Trophoblast cell (in vitro differentiated cells and primary cell): ENCODE results near the gene C5orf63.
A peak's percentile ranks its signal among the peaks of the same experiment; 100 is the strongest.

Experiments
- DNase-seq, 2 donors: peaks; one replicate each; pipeline ENCODE4 v3.0.0-alpha.2; 2016
- H2AFZ ChIP-seq: 2 replicates; pipeline ENCODE4 v1.6.1; 2013; ENCODE audit warnings: low read length, moderate library complexity, mild to moderate bottlenecking; ENCODE audit not compliant: insufficient read depth, poor library complexity
- H2AK5ac ChIP-seq: 2 replicates; pipeline ENCODE4 v1.6.1; 2013; ENCODE audit warnings: mild to moderate bottlenecking, low read length
- H2BK120ac ChIP-seq: 2 replicates; pipeline ENCODE4 v1.6.1; 2013; ENCODE audit warnings: low read length, mild to moderate bottlenecking, moderate library complexity; ENCODE audit not compliant: insufficient read depth, poor library complexity
- H2BK12ac ChIP-seq: 2 replicates; pipeline ENCODE4 v1.6.1; 2013; ENCODE audit warnings: mild to moderate bottlenecking, low read length, moderate library complexity
- H2BK5ac ChIP-seq: 2 replicates; pipeline ENCODE4 v1.6.1; 2013; ENCODE audit warnings: low read length, low read depth, moderate library complexity, mild to moderate bottlenecking; ENCODE audit not compliant: poor library complexity
- H3K14ac ChIP-seq: 2 replicates; pipeline ENCODE4 v1.6.1; 2013; ENCODE audit warnings: mild to moderate bottlenecking, low read length
- H3K18ac ChIP-seq: 2 replicates; pipeline ENCODE4 v1.6.1; 2013; ENCODE audit warnings: mild to moderate bottlenecking, low read length
- H3K23ac ChIP-seq: 2 replicates; pipeline ENCODE4 v1.6.1; 2013; ENCODE audit warnings: low read length
- H3K27ac ChIP-seq: 2 replicates; pipeline ENCODE4 v1.5.1; 2013; ENCODE audit warnings: low read depth, mild to moderate bottlenecking, inconsistent platforms, low read length, moderate library complexity
- H3K27me3 ChIP-seq: 2 replicates; pipeline ENCODE4 v1.6.1; 2013; ENCODE audit warnings: inconsistent platforms, mild to moderate bottlenecking, low read length, moderate library complexity; ENCODE audit not compliant: insufficient read depth
- H3K36me3 ChIP-seq, 2 experiments: 1 replicate in 1 of 2; 2 replicates in 1 of 2; pipeline ENCODE4 v1.6.1; 2013; ENCODE audit warnings: low read length in 2 of 2, mild to moderate bottlenecking in 2 of 2, moderate library complexity in 1 of 2; ENCODE audit not compliant: insufficient read depth in 2 of 2, control insufficient read depth in 1 of 2
- H3K4ac ChIP-seq: 2 replicates; pipeline ENCODE4 v1.6.1; 2013; ENCODE audit warnings: low read depth, mild to moderate bottlenecking, low read length, moderate library complexity
- H3K4me1 ChIP-seq, 2 experiments: 1 replicate in 1 of 2; 2 replicates in 1 of 2; pipeline ENCODE4 v1.6.1; 2013; ENCODE audit warnings: low read length in 2 of 2, mild to moderate bottlenecking in 2 of 2, moderate library complexity in 1 of 2; ENCODE audit not compliant: insufficient read depth in 2 of 2, control insufficient read depth in 1 of 2
- H3K4me2 ChIP-seq: 2 replicates; pipeline ENCODE4 v1.6.1; 2013; ENCODE audit warnings: inconsistent platforms, mild to moderate bottlenecking, low read length, moderate library complexity
- H3K4me3 ChIP-seq: 2 replicates; pipeline ENCODE4 v1.5.1; 2013; ENCODE audit warnings: mild to moderate bottlenecking, low read depth, low read length, inconsistent platforms
- H3K79me1 ChIP-seq: one replicate; pipeline ENCODE4 v1.6.1; 2013; ENCODE audit warnings: low read length
- H3K79me2 ChIP-seq: 2 replicates; pipeline ENCODE4 v1.6.1; 2013; ENCODE audit warnings: low read length, mild to moderate bottlenecking; ENCODE audit not compliant: control insufficient read depth, insufficient read depth, poor library complexity
- H3K9ac ChIP-seq: 2 replicates; pipeline ENCODE4 v1.6.1; 2013; ENCODE audit warnings: mild to moderate bottlenecking, low read length
- H3K9me3 ChIP-seq: 2 replicates; pipeline ENCODE4 v1.6.1; 2013; ENCODE audit warnings: low read depth, mild to moderate bottlenecking, control low read depth, inconsistent platforms, low read length; ENCODE audit not compliant: insufficient read depth
- H4K12ac ChIP-seq: 2 replicates; pipeline ENCODE4 v1.6.1; 2013; ENCODE audit warnings: low read depth, mild to moderate bottlenecking, low read length, moderate library complexity
- H4K8ac ChIP-seq: 2 replicates; pipeline ENCODE4 v1.6.1; 2013; ENCODE audit warnings: low read depth, mild to moderate bottlenecking, low read length, moderate library complexity
- H4K91ac ChIP-seq: one replicate; pipeline ENCODE4 v1.6.1; 2013; ENCODE audit warnings: low read depth, mild to moderate bottlenecking, low read length, moderate library complexity
- WGBS: extraction: QIAGEN DNeasy Blood & Tissue Kit; methylation state at CpG from one replicate; pipeline ENCODE4 v1.1.7; 2013; ENCODE audit warnings: missing lambda C conversion rate; ENCODE audit not compliant: insufficient read length, insufficient coverage; ENCODE audit errors: extremely low coverage; 5-methylcytosine and 5-hydroxymethylcytosine counted together

Gene C5orf63

GRCh38 chr5:127031863-127032232, 41.5 kb downstream of the C5orf63 start:
- no peak overlapping the region for H2AFZ ChIP-seq
- no peaks in the 10 kb centered on the region for H3K79me1 ChIP-seq
- peaks cover 2 to 12% of the 10 kb centered on the region in 2 experiments for H3K4me1 ChIP-seq
- H3K27ac ChIP-seq, result no peak overlapping the region
- H3K79me2 ChIP-seq, result no peaks in the 10 kb centered on the region
- WGBS, result no CpG with 5 or more reads among the region's 2 CpGs
- H3K9me3 ChIP-seq, result peaks cover 3% of the 10 kb centered on the region
- no peak overlapping the region for H3K9ac ChIP-seq
- H2BK5ac ChIP-seq, result no peak overlapping the region
- H4K8ac ChIP-seq, result no peak overlapping the region
- no peak overlapping the region for H2BK120ac ChIP-seq
- H3K4me3 ChIP-seq, result no peak overlapping the region
- H3K18ac ChIP-seq, result no peak overlapping the region
- H3K4me2 ChIP-seq, result no peak overlapping the region
- no peak overlapping the region for H3K23ac ChIP-seq
- no peak overlapping the region for H3K4ac ChIP-seq
- no peak overlapping the region for H2AK5ac ChIP-seq
- peaks cover 3% of the 10 kb centered on the region for H3K27me3 ChIP-seq
- DNase-seq, result peak; percentile 31 to 75
- no peaks in the 10 kb centered on the region for H3K36me3 ChIP-seq
- no peak overlapping the region for H2BK12ac ChIP-seq
- no peak overlapping the region for H3K14ac ChIP-seq
- no peak overlapping the region for H4K12ac ChIP-seq
- no peak overlapping the region for H4K91ac ChIP-seq

GRCh38 chr5:127031147-127031862, 42.0 kb downstream of the C5orf63 start:
- Histone ChIP-seq H3K4ac (no peak overlapping the region), H3K36me3 (no peaks in the 10 kb centered on the region), H2BK120ac (no peak overlapping the region), H3K14ac (no peak overlapping the region), H3K79me2 (no peaks in the 10 kb centered on the region), H3K9me3 (peaks cover 3% of the 10 kb centered on the region), H3K4me3 (no peak overlapping the region), H3K18ac (no peak overlapping the region), H3K79me1 (no peaks in the 10 kb centered on the region), H4K8ac (peak overlapping the region; percentile 67), H3K9ac (no peak overlapping the region), H4K91ac (no peak overlapping the region), H3K4me1 (peaks cover 2 to 12% of the 10 kb centered on the region in 2 experiments), H2AK5ac (no peak overlapping the region), H2AFZ (peak overlapping the region; percentile 20), H4K12ac (no peak overlapping the region), H2BK5ac (no peak overlapping the region), H2BK12ac (peak overlapping the region; percentile 10), H3K4me2 (peak overlapping the region; percentile 87), H3K27me3 (peaks cover 3% of the 10 kb centered on the region), H3K23ac (no peak overlapping the region), H3K27ac (no peak overlapping the region)
- no CpG with 5 or more reads among the region's 45 CpGs for WGBS
- DNase-seq, result no peak

- Histone ChIP-seq H2AK5ac (no peak within 1 kb of the TSS), H3K36me3 (no peaks in the 10 kb centered on the region), H3K9ac (no peak within 1 kb of the TSS), H2BK5ac (no peak within 1 kb of the TSS), H3K79me1 (no peaks in the 10 kb centered on the region), H2BK12ac (peak within 1 kb of the TSS; percentile 10), H3K4me1 (peaks cover 2 to 12% of the 10 kb centered on the region in 2 experiments), H3K4me3 (peak within 1 kb of the TSS; percentile 80), H3K18ac (peak within 1 kb of the TSS; percentile 10), H3K4ac (no peak within 1 kb of the TSS), H4K12ac (no peak within 1 kb of the TSS), H3K79me2 (no peaks in the 10 kb centered on the region), H3K14ac (peak within 1 kb of the TSS; percentile 4), H3K27ac (no peak within 1 kb of the TSS), H2AFZ (peak within 1 kb of the TSS; percentile 27), H4K8ac (peak within 1 kb of the TSS; percentile 67), H3K23ac (no peak within 1 kb of the TSS), H2BK120ac (no peak within 1 kb of the TSS), H3K4me2 (peak within 1 kb of the TSS; percentile 88), H4K91ac (no peak within 1 kb of the TSS), H3K9me3 (peaks cover 3% of the 10 kb centered on the region), H3K27me3 (peaks cover 3% of the 10 kb centered on the region)
- peak; percentile 99 for DNase-seq
- WGBS, result no CpG with 5 or more reads among the region's 97 CpGs
These were observed 42.8 kb downstream of the C5orf63 start, which contains the start of gene MARCHF3 for GRCh38 chr5:127030259-127031146. Gene MARCHF3, minus strand, starts transcription at chr5:127030558. Its CDS starts 112,387 bp downstream, at chr5:126918171.

- Histone ChIP-seq H3K4me1 (peaks cover 2 to 12% of the 10 kb centered on the region in 2 experiments), H2BK120ac (no peak overlapping the region), H3K18ac (no peak overlapping the region), H3K79me2 (no peaks in the 10 kb centered on the region), H4K8ac (no peak overlapping the region), H3K4me2 (peak overlapping the region; percentile 88), H3K4me3 (peak overlapping the region; percentile 80), H2BK5ac (no peak overlapping the region), H4K91ac (no peak overlapping the region), H3K4ac (no peak overlapping the region), H3K79me1 (no peaks in the 10 kb centered on the region), H3K23ac (no peak overlapping the region), H2BK12ac (no peak overlapping the region), H3K9ac (no peak overlapping the region), H3K27me3 (peaks cover 3% of the 10 kb centered on the region), H2AFZ (peak overlapping the region; percentile 27), H3K36me3 (no peaks in the 10 kb centered on the region), H3K14ac (peak overlapping the region; percentile 4), H2AK5ac (no peak overlapping the region), H4K12ac (no peak overlapping the region), H3K27ac (no peak overlapping the region), H3K9me3 (peaks cover 3% of the 10 kb centered on the region)
- peak; percentile 58 to 71 for DNase-seq
- WGBS, result no CpG with 5 or more reads among the region's 51 CpGs
These were observed 43.6 kb downstream of the C5orf63 start for GRCh38 chr5:127029581-127030258.
